DMS 273 treated with DMSO at 0.1 percent for 48 hours (cell line): ENCODE results near the gene BOLA3.
A peak's percentile ranks its signal among the peaks of the same experiment; 100 is the strongest.
"Not testable (repeated sequence)": the region's sequence is repeated elsewhere in the genome, so short reads cannot be mapped to it uniquely, and the experiment has no call there.

Experiments used
- DNase-seq: peaks from one replicate; lab custom pipeline; 2025; lab: John Stamatoyannopoulos, UW

Gene BOLA3

GRCh38 chr2:74148457-74149246 lies 940 bp upstream of the BOLA3 start:
- no peak for DNase-seq

DNA sequence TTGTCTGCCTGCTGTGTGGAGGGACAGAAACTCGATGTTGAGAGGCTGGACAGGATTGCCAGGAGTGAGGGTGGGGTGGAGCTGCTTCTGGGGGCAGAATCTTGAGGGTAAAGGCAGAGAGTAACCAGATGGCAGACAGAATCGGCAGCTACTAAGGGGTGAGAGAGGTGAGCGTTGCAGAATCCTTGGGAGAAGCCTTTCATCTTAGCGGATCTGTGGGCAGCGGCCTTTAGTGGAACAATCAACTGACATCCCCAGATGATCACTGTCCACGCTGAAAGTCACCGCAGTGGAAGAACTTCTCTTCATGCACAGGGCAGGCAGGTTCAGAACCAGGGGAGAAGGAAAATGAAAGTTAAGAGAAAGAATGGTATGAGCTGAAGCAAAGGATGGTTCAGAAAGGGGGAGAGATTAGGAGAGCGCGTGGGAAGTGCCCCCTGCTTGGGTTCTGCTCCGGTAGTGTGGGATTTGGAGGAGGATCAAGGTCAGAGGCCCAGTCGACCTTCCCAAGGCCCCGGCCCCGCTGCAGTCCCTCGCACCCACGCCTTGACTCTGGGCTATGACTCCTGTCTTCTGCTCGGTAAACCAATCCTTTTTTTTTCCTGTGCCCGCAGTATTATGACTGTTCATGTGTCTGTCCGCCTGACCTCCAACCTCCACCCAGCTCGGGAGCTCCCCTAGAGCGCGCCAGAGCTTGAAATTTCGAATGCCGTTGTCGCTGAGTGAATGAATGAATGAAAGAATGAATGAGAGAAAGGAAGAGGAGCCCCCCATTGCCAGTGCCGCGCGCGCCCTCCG lies 584 bp downstream of the BOLA3 start:
- no peak for DNase-seq

GRCh38 chr2:74142340-74142739 lies 5.4 kb downstream of the BOLA3 start:
- peak; percentile 44 for DNase-seq

DNA sequence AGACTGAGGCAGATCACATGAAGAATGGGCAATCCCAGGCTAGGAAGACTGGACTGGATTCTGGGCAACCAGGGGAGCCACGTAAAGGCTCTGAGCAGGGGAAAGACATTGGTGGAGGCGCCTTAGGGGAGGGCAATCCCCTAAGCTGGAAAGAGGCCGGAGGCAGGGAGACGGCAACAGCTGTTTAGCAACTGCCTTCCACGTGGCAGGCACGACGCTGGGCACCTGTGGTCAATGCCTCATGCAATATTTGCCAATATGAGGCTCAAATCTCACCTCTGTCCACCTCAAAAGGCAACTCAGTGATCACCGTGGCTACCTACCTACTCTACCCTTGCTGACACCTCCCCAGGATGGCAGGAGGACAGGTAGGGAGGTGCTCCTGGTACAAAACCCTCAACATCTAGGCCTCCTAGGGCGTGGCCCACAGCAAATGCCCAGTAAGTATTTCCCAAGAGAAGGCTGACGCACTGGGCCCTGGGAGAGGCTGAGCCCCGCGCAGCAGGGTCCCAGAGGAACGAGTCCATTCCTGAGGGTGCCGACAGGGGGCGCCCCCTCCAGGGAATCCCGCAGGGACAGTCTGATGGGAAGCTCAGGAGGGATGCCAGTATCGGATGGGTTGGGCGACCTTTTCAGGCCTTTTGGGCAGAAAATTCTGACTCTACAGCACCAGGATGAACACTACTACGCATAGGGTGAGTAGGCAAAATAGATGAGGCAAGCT lies 8.9 kb downstream of the BOLA3 start:
- no peak for DNase-seq

DNA sequence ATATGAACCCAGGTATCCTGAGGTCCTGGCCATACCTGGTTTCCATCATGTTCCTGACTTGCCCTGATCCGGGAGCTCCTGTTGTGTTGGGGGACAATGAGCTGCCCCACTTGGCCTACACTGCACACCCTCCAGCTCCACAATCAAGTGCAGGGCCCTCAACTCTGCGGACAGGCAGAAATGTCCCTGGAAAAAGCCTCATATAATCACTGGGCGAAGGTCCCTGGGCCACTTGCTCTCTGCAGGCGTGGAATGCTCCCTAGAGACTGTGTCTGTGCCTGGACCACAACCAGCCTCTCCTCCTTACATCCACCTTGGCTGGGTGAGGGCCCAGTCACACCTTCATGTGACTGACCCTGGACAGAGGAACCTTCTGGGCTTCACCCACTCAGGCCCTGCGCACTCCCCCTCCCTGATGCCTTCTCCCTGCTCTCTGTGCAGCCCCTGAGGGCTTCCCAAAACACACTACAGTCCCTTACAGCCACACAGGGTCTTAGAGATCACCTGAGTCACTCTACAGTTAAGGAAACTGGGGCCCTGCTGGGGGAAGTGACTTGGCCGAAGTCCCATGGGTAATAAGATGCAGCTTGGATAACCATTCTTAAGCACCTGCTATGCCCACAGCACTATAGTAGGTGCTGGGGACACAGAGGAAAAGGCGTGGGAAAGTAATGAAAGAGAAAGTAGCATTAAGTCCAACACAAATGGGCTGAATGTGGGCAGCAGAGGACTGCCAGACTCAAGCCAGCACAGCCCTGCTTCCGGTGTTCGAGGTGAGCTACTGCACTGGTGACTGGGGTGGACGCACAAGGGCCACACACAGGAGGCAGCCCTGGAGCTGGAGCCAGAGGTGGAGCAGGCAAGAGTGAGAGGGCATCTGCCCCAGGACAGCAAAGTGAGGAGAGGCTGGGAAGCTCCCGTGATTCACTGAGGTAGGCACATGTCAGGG lies 9.8 kb downstream of the BOLA3 start:
- DNase-seq, result no peak

GRCh38 chr2:74131901-74132300 lies 15.8 kb downstream of the BOLA3 start:
- no peak for DNase-seq

- no peak for DNase-seq
These were observed 17.3 kb downstream of the BOLA3 start for GRCh38 chr2:74130211-74130995.

GRCh38 chr2:74128206-74128605 lies 19.5 kb downstream of the BOLA3 start:
- no peak for DNase-seq

GRCh38 chr2:74123955-74124354 lies 23.8 kb downstream of the BOLA3 start:
- DNase-seq, result not testable (repeated sequence)

GRCh38 chr2:74121846-74122245 lies 25.9 kb downstream of the BOLA3 start:
- DNase-seq, result not testable (repeated sequence)

- peak; percentile 58 for DNase-seq
These were observed 27.5 kb downstream of the BOLA3 start for GRCh38 chr2:74119912-74120825.

- DNase-seq, result no peak
These were observed 28.4 kb downstream of the BOLA3 start for GRCh38 chr2:74119339-74119738.

DNA sequence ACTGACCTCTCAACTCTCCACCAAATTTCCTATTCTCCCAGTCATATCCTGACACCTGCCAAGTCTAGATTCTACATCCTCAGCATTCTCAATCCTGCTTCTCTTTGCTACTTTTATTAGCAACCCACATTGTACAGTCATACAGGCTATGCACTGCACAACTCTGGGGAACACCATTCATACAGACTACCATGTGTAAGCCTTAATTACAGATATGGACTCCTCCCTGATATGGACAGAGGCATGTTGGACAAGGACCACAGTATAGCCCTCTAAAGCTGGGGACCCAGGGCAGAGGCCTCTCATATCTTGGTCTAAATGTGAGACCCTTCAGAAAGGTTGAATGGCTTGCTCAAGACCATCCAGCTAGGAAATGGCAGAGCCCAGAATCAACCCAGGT lies 36.3 kb downstream of the BOLA3 start:
- no peak for DNase-seq

GRCh38 chr2:74110537-74110936 lies 37.2 kb downstream of the BOLA3 start:
- no peak for DNase-seq

DNA sequence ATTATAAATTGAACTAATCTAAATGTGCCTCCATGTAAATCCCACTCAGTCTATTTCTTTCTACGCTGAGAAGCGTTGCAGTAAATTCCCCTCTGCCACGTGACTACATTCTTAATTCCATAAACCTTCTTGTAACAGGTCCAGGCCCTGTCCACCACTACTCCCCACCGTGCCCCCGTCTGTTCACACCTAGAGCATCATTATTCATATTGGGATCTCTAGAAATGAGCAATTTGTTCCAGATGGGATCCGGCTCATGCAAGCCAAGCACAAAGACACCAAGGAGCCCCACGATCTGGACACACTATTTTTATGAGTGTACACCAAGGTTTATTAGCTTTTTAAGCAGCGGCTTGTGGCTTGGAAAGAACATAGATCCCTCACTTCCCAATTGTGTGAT lies 38.2 kb downstream of the BOLA3 start:
- no peak for DNase-seq

- no peak for DNase-seq
These were observed 40.6 kb downstream of the BOLA3 start for GRCh38 chr2:74107071-74107470.

GRCh38 chr2:74105413-74105812 lies 42.3 kb downstream of the BOLA3 start:
- DNase-seq, result no peak

GRCh38 chr2:74104839-74105238 lies 42.9 kb downstream of the BOLA3 start:
- DNase-seq, result no peak

- DNase-seq, result no peak
These were observed 43.9 kb downstream of the BOLA3 start for GRCh38 chr2:74103763-74104162.

DNA sequence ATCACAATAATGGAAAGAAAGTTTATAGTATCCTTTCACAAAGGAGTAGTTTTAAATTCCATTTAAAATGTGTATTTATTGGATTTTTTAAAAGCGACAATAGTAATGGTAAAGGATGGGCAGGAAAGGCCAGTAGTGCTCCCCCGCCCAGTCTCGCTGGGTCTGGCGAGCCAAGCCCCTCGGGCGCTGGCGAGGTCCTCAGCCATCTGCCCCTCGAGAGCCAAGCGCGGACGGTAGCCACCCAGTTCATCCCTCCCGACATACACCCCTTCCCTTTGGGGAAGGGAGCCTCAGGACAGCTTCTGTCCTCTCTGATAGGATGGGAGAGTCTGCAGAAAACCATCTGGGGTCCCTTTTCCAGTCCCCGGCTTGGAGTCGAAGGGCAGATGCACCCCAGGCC lies 45.2 kb downstream of the BOLA3 start:
- DNase-seq, result no peak
